Loucy (cell line): Measurements from ENCODE around the gene KLHL14.

Source experiments
- EZH2phosphoT487 ChIP-seq: fragments of 200-600 bp; IDR thresholded peaks from 2 replicates; pipeline ENCODE4 v1.6.1; 2018; ENCODE audit warnings: antibody characterized with exemption, mild to moderate bottlenecking, moderate library complexity, borderline replicate concordance
- TF ChIP-seq, protein P1 (sequence below): fragments of 200-600 bp; sonication (generic); conservative IDR thresholded peaks from 2 replicates; pipeline ENCODE4 v1.5.1; 2014; ENCODE audit warnings: mild to moderate bottlenecking, antibody characterized with exemption, low read length

DNA sequence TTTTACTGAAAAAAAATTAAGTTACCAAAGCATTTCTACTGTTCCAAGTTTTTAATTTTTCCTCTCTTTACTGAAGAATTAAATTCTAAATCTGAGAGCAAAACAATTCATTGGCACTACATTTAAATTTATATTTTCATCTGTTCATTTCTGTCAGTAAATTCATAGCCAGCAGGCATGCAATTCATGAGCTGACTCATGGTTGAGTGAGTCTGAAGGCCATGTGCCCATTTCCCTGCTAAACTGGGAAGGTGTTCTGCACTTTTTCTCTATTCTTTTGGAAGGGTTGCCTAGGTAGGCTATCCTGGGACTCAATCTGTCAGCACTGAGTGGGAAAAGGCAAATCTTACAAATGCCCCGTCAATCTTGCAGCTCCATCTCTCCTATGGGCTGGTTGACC, 88.7 kb downstream of the KLHL14 start:
- TF ChIP-seq, protein P1, sequence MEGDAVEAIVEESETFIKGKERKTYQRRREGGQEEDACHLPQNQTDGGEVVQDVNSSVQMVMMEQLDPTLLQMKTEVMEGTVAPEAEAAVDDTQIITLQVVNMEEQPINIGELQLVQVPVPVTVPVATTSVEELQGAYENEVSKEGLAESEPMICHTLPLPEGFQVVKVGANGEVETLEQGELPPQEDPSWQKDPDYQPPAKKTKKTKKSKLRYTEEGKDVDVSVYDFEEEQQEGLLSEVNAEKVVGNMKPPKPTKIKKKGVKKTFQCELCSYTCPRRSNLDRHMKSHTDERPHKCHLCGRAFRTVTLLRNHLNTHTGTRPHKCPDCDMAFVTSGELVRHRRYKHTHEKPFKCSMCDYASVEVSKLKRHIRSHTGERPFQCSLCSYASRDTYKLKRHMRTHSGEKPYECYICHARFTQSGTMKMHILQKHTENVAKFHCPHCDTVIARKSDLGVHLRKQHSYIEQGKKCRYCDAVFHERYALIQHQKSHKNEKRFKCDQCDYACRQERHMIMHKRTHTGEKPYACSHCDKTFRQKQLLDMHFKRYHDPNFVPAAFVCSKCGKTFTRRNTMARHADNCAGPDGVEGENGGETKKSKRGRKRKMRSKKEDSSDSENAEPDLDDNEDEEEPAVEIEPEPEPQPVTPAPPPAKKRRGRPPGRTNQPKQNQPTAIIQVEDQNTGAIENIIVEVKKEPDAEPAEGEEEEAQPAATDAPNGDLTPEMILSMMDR: no peak
- no peak for TF ChIP-seq EZH2phosphoT487
